CD4-positive, alpha-beta memory T cell (primary cell): Measurements from ENCODE around the gene RASGRP3. TPM values are rescaled to one million over a fixed set of nuclear protein-coding genes. Genes with fewer than 3 reads are reported as not detected.

Experiments
- CTCF ChIA-PET: fragments of 350-600 bp; sonication (Branson Sonifier 250); formaldehyde crosslinking; loops from one replicate; lab custom pipeline; 2021; ENCODE audit warnings: inconsistent platforms; ENCODE audit not compliant: partially characterized antibody; lab: Charles Lee
- POLR2A ChIA-PET: fragments of 350-600 bp; sonication (Branson Sonifier 250); formaldehyde crosslinking; loops from one replicate; lab custom pipeline; 2021; ENCODE audit not compliant: partially characterized antibody; lab: Charles Lee
- DNase-seq, 5 donors: peaks; one replicate each; pipeline versions ENCODE4 v3.0.0 to v3.0.0-alpha.2; 2020 to 2022; ENCODE audit warnings: mixed read lengths in 1 of 5
- H3K27ac ChIP-seq: one replicate; pipeline ENCODE4 v1.7.0; 2013; ENCODE audit warnings: low read depth, low read length
- H3K27me3 ChIP-seq: 2 replicates; pipeline ENCODE4 v1.7.0; 2013; ENCODE audit warnings: mild to moderate bottlenecking, low read length, moderate library complexity; ENCODE audit not compliant: insufficient read depth
- H3K36me3 ChIP-seq: 2 replicates; pipeline ENCODE4 v1.7.0; 2013; ENCODE audit warnings: mild to moderate bottlenecking, low read length, moderate library complexity; ENCODE audit not compliant: insufficient read depth
- H3K4me1 ChIP-seq: 2 replicates; pipeline ENCODE4 v1.7.0; 2013; ENCODE audit warnings: mild to moderate bottlenecking, low read length, moderate library complexity; ENCODE audit not compliant: insufficient read depth
- H3K4me3 ChIP-seq, 2 donors: one replicate each; pipeline ENCODE4 v1.7.0; 2013; ENCODE audit warnings: low read length in 2 of 2, mild to moderate bottlenecking in 1 of 2
- H3K9me3 ChIP-seq, 2 donors: one replicate each; pipeline ENCODE4 v1.7.0; 2013; ENCODE audit warnings: low read length in 2 of 2, control low read depth in 1 of 2; ENCODE audit not compliant: control insufficient read depth in 1 of 2
- H3K27ac Mint-ChIP-seq, 7 donors: one replicate each; pipeline ENCODE4 v1.8.0; 2020 to 2021; ENCODE audit warnings: mixed read lengths in 7 of 7, mild to moderate bottlenecking in 6 of 7, inconsistent platforms in 3 of 7, moderate library complexity in 3 of 7
- H3K27me3 Mint-ChIP-seq, 2 donors: one replicate each; pipeline ENCODE4 v1.8.0; 2020 to 2021; ENCODE audit warnings: mixed read lengths in 2 of 2
- H3K36me3 Mint-ChIP-seq, 2 donors: one replicate each; pipeline ENCODE4 v1.8.0; 2020 to 2021; ENCODE audit warnings: mixed read lengths in 2 of 2, inconsistent platforms in 1 of 2, mild to moderate bottlenecking in 1 of 2
- H3K4me1 Mint-ChIP-seq, 4 donors: one replicate each; pipeline ENCODE4 v1.8.0; 2020 to 2021; ENCODE audit warnings: mixed read lengths in 4 of 4, mild to moderate bottlenecking in 1 of 4
- H3K4me3 Mint-ChIP-seq, 8 donors: one replicate each; pipeline ENCODE4 v1.8.0; 2020 to 2021; ENCODE audit warnings: mixed read lengths in 8 of 8, mild to moderate bottlenecking in 7 of 8, moderate library complexity in 6 of 8, inconsistent platforms in 3 of 8
- H3K9me3 Mint-ChIP-seq, 8 donors: one replicate each; pipeline ENCODE4 v1.8.0; 2020 to 2021; ENCODE audit warnings: mixed read lengths in 8 of 8, mild to moderate bottlenecking in 5 of 8, inconsistent platforms in 3 of 8, moderate library complexity in 1 of 8
- intact Hi-C: fragments of 100-400 bp; cut with micrococcal nuclease; formaldehyde crosslinking; loops from one replicate; pipeline ENCODE4 v1.15.1; 2023
- polyA plus RNA-seq, 2 donors: library from polyadenylated mRNA; unstranded; fragments of 300-500 nt; fragmentation: Illumina TruSeq; gene quantifications; one replicate each; pipeline ENCODE4 v1.2.3, GENCODE V29; 2021
- total RNA-seq, 2 experiments: library from RNA; stranded (reverse); gene quantifications; one replicate each; pipeline ENCODE4 v1.2.3, GENCODE V29; 2021

Gene RASGRP3
- total and polyA plus RNA-seq, 4 experiments from 2014 or later: 2.2 to 3.9 (median 3.2) TPM

DNA sequence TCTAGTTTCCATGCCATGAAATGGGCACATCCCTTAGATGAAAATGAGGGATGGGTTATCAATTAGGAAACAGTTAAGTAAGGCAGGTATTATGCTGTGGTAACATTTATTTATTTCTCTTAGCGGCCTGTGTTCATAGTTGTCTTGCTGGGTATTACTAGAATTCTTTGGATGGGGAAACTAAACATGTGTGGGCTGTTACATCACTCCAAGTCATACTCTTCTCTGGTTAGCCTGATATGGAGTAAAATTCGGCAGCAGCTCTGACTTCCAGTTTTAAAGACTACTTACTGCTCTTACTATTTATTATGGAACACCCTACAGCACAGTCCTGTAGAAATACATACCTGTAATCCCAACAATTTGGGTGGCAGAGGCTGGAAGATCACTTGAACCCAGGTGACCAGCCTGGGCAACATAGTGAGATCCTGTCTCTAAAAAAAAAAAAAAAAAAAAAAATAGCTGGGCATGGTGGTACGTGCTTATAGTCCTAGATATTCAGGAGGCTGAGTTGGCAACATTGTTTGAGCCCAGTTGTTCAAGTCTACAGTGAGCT, 33.1 kb upstream of the RASGRP3 start:
- Histone ChIP-seq H3K27me3 (no peaks in the 10 kb centered on the region), H3K4me3 (no peak overlapping the region), H3K4me1 (no peaks in the 10 kb centered on the region), H3K27ac (no peak overlapping the region), H3K36me3 (no peaks in the 10 kb centered on the region), H3K9me3 (no peaks in the 10 kb centered on the region)
- Mint-ChIP-seq H3K4me1 (peaks cover 0 to 1% (median 0%) of the 10 kb centered on the region in 4 donors), H3K36me3 (no peaks in the 10 kb centered on the region), H3K9me3 (no peaks in the 10 kb centered on the region), H3K4me3 (no peak overlapping the region), H3K27ac (no peak overlapping the region), H3K27me3 (peaks cover 0 to 7% of the 10 kb centered on the region in 2 donors)
- POLR2A ChIA-PET: no interaction called here
- CTCF ChIA-PET: interaction anchor here (1.4 kb wide), 1 partner anchor 11 kb away, joined by 3 read pairs; no protein-coding TSS in a partner anchor
- intact Hi-C loops: no loop called here
- no peak for DNase-seq

- Histone ChIP-seq H3K36me3 (no peaks in the 10 kb centered on the region), H3K27ac (no peak overlapping the region), H3K4me3 (no peak overlapping the region), H3K27me3 (no peaks in the 10 kb centered on the region), H3K4me1 (no peaks in the 10 kb centered on the region), H3K9me3 (no peaks in the 10 kb centered on the region)
- no peaks in the 10 kb centered on the region for H3K36me3 Mint-ChIP-seq
- H3K9me3 Mint-ChIP-seq: no peaks in the 10 kb centered on the region
- ChIA-PET CTCF (no interaction called here), POLR2A (no interaction called here)
- H3K4me3 Mint-ChIP-seq: no peak overlapping the region
- peaks cover 0 to 1% (median 0%) of the 10 kb centered on the region in 4 donors for H3K4me1 Mint-ChIP-seq
- DNase-seq: no peak
- intact Hi-C loops: no loop called here
- H3K27me3 Mint-ChIP-seq: peaks cover 0 to 2% of the 10 kb centered on the region in 2 donors
- no peak overlapping the region for H3K27ac Mint-ChIP-seq
These were observed 31.5 kb upstream of the RASGRP3 start for GRCh38 chr2:33444967-33445366.

DNA sequence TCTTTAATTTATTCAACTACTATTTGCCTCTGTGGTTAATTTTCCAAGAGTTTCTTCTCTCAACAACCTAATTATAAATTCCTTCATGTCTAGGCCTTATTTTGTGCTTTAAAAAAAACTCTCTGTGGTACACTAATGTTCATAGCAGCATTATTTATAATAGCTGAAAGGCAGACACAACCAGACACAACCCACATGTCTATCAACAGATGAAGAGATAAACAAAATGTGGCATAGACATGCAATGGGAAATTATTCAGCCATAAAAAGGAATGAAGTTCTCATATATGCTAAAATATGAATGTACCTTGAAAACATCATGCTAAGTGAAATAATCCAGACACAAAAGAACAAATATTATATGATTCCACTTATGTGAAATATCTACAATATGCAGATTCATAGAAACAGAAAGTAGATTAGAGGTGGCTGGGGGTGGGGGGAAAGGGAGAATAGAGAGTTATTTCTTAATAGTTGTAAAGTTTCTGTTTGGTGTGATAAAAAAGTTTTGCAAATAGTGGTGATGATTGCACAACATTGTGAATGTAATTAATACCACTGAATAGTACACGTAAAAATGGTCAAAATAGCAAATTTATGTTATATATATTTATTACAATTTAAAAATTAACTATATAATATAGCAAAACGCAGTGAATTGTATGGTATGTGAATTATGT, 28.1 kb upstream of the RASGRP3 start:
- Mint-ChIP-seq H3K4me3 (no peak overlapping the region), H3K27ac (no peak overlapping the region), H3K9me3 (peaks cover 3 to 20% (median 11%) of the 10 kb centered on the region in 8 donors), H3K27me3 (no peaks in the 10 kb centered on the region), H3K36me3 (peaks cover 0 to 7% of the 10 kb centered on the region in 2 donors), H3K4me1 (peaks cover 0 to 1% (median 0%) of the 10 kb centered on the region in 4 donors)
- Histone ChIP-seq H3K36me3 (no peaks in the 10 kb centered on the region), H3K4me1 (no peaks in the 10 kb centered on the region), H3K9me3 (no peaks in the 10 kb centered on the region), H3K27me3 (no peaks in the 10 kb centered on the region), H3K4me3 (no peak overlapping the region), H3K27ac (no peak overlapping the region)
- CTCF ChIA-PET: no interaction called here
- intact Hi-C loops: no loop called here
- POLR2A ChIA-PET: no interaction called here
- no peak for DNase-seq

GRCh38 chr2:33451214-33451613, 25.2 kb upstream of the RASGRP3 start:
- no peak overlapping the region for H3K27ac ChIP-seq
- Mint-ChIP-seq H3K27me3 (peaks cover 0 to 4% of the 10 kb centered on the region in 2 donors), H3K4me1 (peaks cover 0 to 1% (median 0%) of the 10 kb centered on the region in 4 donors), H3K4me3 (no peak overlapping the region), H3K27ac (no peak overlapping the region), H3K9me3 (peaks cover 3 to 22% (median 11%) of the 10 kb centered on the region in 8 donors), H3K36me3 (peaks cover 0 to 7% of the 10 kb centered on the region in 2 donors)
- H3K4me3 ChIP-seq: no peak overlapping the region
- ChIA-PET CTCF (no interaction called here), POLR2A (no interaction called here)
- no peak for DNase-seq
- H3K9me3 ChIP-seq: no peaks in the 10 kb centered on the region
- H3K36me3 ChIP-seq: no peaks in the 10 kb centered on the region
- no peaks in the 10 kb centered on the region for H3K4me1 ChIP-seq
- no peaks in the 10 kb centered on the region for H3K27me3 ChIP-seq
- intact Hi-C loops: no loop called here

DNA sequence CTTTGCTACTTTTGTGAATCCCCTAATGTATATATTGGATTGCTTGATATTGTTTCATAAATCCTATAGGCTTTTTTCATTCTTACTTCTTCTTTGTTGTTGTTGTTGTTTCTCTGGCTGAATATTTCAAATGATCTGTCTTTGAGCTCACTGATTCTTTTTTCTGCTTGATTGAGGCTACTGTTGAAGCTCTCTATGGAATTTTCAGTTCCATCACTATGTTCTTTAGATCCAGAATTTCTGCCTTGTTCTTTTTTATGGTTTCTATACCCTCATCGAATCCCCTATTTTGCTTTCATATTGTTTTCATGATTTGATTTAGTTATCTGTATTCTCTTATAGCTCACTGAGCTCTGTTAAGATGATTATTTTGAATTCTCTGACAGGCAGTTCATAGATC, 24.6 kb upstream of the RASGRP3 start:
- ChIA-PET POLR2A (no interaction called here), CTCF (no interaction called here)
- Mint-ChIP-seq H3K27me3 (peaks cover 0 to 4% of the 10 kb centered on the region in 2 donors), H3K27ac (no peak overlapping the region), H3K4me1 (peaks cover 0 to 1% (median 0%) of the 10 kb centered on the region in 4 donors), H3K4me3 (no peak overlapping the region), H3K36me3 (peaks cover 0 to 7% of the 10 kb centered on the region in 2 donors), H3K9me3 (peaks cover 3 to 22% (median 11%) of the 10 kb centered on the region in 8 donors)
- Histone ChIP-seq H3K4me3 (no peak overlapping the region), H3K9me3 (no peaks in the 10 kb centered on the region), H3K27ac (no peak overlapping the region), H3K4me1 (no peaks in the 10 kb centered on the region), H3K27me3 (no peaks in the 10 kb centered on the region), H3K36me3 (no peaks in the 10 kb centered on the region)
- DNase-seq: no peak
- intact Hi-C loops: no loop called here

- Histone ChIP-seq H3K4me3 (no peak overlapping the region), H3K4me1 (no peaks in the 10 kb centered on the region), H3K27ac (no peak overlapping the region), H3K27me3 (no peaks in the 10 kb centered on the region), H3K9me3 (no peaks in the 10 kb centered on the region), H3K36me3 (no peaks in the 10 kb centered on the region)
- Mint-ChIP-seq H3K27me3 (peaks cover 0 to 4% of the 10 kb centered on the region in 2 donors), H3K4me3 (no peak overlapping the region), H3K4me1 (peaks cover 0 to 1% (median 0%) of the 10 kb centered on the region in 4 donors), H3K36me3 (peaks cover 0 to 7% of the 10 kb centered on the region in 2 donors), H3K9me3 (peaks cover 3 to 22% (median 11%) of the 10 kb centered on the region in 8 donors), H3K27ac (no peak overlapping the region)
- intact Hi-C loops: no loop called here
- POLR2A ChIA-PET: no interaction called here
- CTCF ChIA-PET: no interaction called here
- no peak for DNase-seq
These were observed 23.9 kb upstream of the RASGRP3 start for GRCh38 chr2:33452545-33452944.

- H3K4me3 Mint-ChIP-seq: no peak overlapping the region
- H3K27ac Mint-ChIP-seq: no peak overlapping the region
- no peaks in the 10 kb centered on the region for H3K4me1 Mint-ChIP-seq
- Histone ChIP-seq H3K36me3 (no peaks in the 10 kb centered on the region), H3K27me3 (no peaks in the 10 kb centered on the region), H3K27ac (no peak overlapping the region), H3K4me3 (no peak overlapping the region), H3K9me3 (no peaks in the 10 kb centered on the region), H3K4me1 (no peaks in the 10 kb centered on the region)
- intact Hi-C loops: no loop called here
- DNase-seq: no peak
- H3K9me3 Mint-ChIP-seq: peaks cover 3 to 22% (median 11%) of the 10 kb centered on the region in 8 donors
- H3K27me3 Mint-ChIP-seq: peaks cover 0 to 4% of the 10 kb centered on the region in 2 donors
- ChIA-PET POLR2A (no interaction called here), CTCF (no interaction called here)
- H3K36me3 Mint-ChIP-seq: peaks cover 0 to 7% of the 10 kb centered on the region in 2 donors
These were observed 22.5 kb upstream of the RASGRP3 start for GRCh38 chr2:33453905-33454479.
